ENCODE data around the gene MTCH2. TPM values are rescaled to one million over a fixed set of nuclear protein-coding genes. Genes with fewer than 3 reads are reported as not detected.

Gene MTCH2
- polyA plus RNA-seq, 1 donor (not counting 4 experiments of a cell fraction or from before 2014, with no cell fraction given): 185 TPM

GRCh38 chr11:47589977-47590861, 52.1 kb downstream of the MTCH2 start:
- H3K36me3 ChIP-seq (ENCODE audit: control insufficient read depth in 2 of 2, extremely low read depth in 1 of 2, insufficient read depth in 2 of 2, low read length in 2 of 2): no peaks in the 10 kb centered on the region
- no peak for TF ChIP-seq CTCF (optimal IDR thresholded peaks at IDR 0.05 in 1 of 3, IDR thresholded peaks at IDR 0.05 in 1 of 3, conservative IDR thresholded peaks at IDR 0.05 in 1 of 3; ENCODE audit: extremely low read depth in 1 of 3, insufficient read depth in 2 of 3, low read length in 3 of 3)
- peak; percentile 62 for TF ChIP-seq EZH2 (IDR thresholded peaks at IDR 0.05; ENCODE audit: low read length)
- dilution Hi-C loops (cut with MboI; ENCODE audit: extremely low pct_ligation_motif_present, low sequenced_read_pairs): no loop called here
- peaks cover 56% of the 10 kb centered on the region for H3K27me3 ChIP-seq (ENCODE audit: control insufficient read depth, extremely low read depth, insufficient read depth, low read length)
- FAIRE-seq (no peak), DNase-seq (ENCODE audit: low read depth, low spot score) (no peak)
- no peaks in the 10 kb centered on the region for H3K79me2 ChIP-seq (ENCODE audit: control insufficient read depth, insufficient read depth, low read length)
- H4K20me1 ChIP-seq (ENCODE audit: control insufficient read depth, extremely low read depth, insufficient read depth, low read length): peaks cover 3% of the 10 kb centered on the region
- no peak overlapping the region for H3K9ac ChIP-seq (ENCODE audit: control insufficient read depth, extremely low read depth, insufficient read depth, low read length)
- H3K4me3 ChIP-seq (ENCODE audit: control insufficient read depth in 2 of 3, extremely low read depth in 1 of 3, insufficient read depth in 2 of 3, low read depth in 1 of 3, low read length in 3 of 3): no peak overlapping the region
- no peak overlapping the region for H3K27ac ChIP-seq (ENCODE audit: control insufficient read depth, insufficient read depth, low read length)
- H3K9me1 ChIP-seq (ENCODE audit: control insufficient read depth, extremely low read depth, insufficient read depth, low read length): no peaks in the 10 kb centered on the region
- H2AFZ ChIP-seq (ENCODE audit: control insufficient read depth, low read length): peak overlapping the region; percentile 46
- peaks cover 3% of the 10 kb centered on the region for H3K4me1 ChIP-seq (ENCODE audit: control insufficient read depth, extremely low read depth, insufficient read depth, low read length)
- H3K9me3 ChIP-seq (ENCODE audit: control insufficient read depth, low read depth, low read length): no peaks in the 10 kb centered on the region
- no peak overlapping the region for H3K4me2 ChIP-seq (ENCODE audit: control insufficient read depth, extremely low read depth, insufficient read depth, low read depth, low read length)

GRCh38 chr11:47589584-47589976, 52.8 kb downstream of the MTCH2 start:
- Histone ChIP-seq H2AFZ (ENCODE audit: control insufficient read depth, low read length) (peak overlapping the region; percentile 46), H3K9me3 (ENCODE audit: control insufficient read depth, low read depth, low read length) (no peaks in the 10 kb centered on the region), H3K27me3 (ENCODE audit: control insufficient read depth, extremely low read depth, insufficient read depth, low read length) (peaks cover 50% of the 10 kb centered on the region), H3K79me2 (ENCODE audit: control insufficient read depth, insufficient read depth, low read length) (no peaks in the 10 kb centered on the region), H3K4me2 (ENCODE audit: control insufficient read depth, extremely low read depth, insufficient read depth, low read depth, low read length) (no peak overlapping the region), H4K20me1 (ENCODE audit: control insufficient read depth, extremely low read depth, insufficient read depth, low read length) (peaks cover 3% of the 10 kb centered on the region), H3K36me3 (ENCODE audit: control insufficient read depth in 2 of 2, extremely low read depth in 1 of 2, insufficient read depth in 2 of 2, low read length in 2 of 2) (no peaks in the 10 kb centered on the region), H3K9me1 (ENCODE audit: control insufficient read depth, extremely low read depth, insufficient read depth, low read length) (no peaks in the 10 kb centered on the region), H3K4me1 (ENCODE audit: control insufficient read depth, extremely low read depth, insufficient read depth, low read length) (peaks cover 3% of the 10 kb centered on the region), H3K9ac (ENCODE audit: control insufficient read depth, extremely low read depth, insufficient read depth, low read length) (no peak overlapping the region), H3K4me3 (ENCODE audit: control insufficient read depth in 2 of 3, extremely low read depth in 1 of 3, insufficient read depth in 2 of 3, low read depth in 1 of 3, low read length in 3 of 3) (no peak overlapping the region), H3K27ac (ENCODE audit: control insufficient read depth, insufficient read depth, low read length) (no peak overlapping the region)
- no peak for TF ChIP-seq CTCF (optimal IDR thresholded peaks at IDR 0.05 in 1 of 3, IDR thresholded peaks at IDR 0.05 in 1 of 3, conservative IDR thresholded peaks at IDR 0.05 in 1 of 3; ENCODE audit: extremely low read depth in 1 of 3, insufficient read depth in 2 of 3, low read length in 3 of 3)
- TF ChIP-seq EZH2 (IDR thresholded peaks at IDR 0.05; ENCODE audit: low read length): no peak
- no peak for FAIRE-seq
- dilution Hi-C loops (cut with MboI; ENCODE audit: extremely low pct_ligation_motif_present, low sequenced_read_pairs): no loop called here
- no peak for DNase-seq (ENCODE audit: low read depth, low spot score)

Data from keratinocyte (primary cell).